HG03558 (cell line): ENCODE data around the gene SLC2A6.

Source experiments
- ATAC-seq: cut with Tn5 transposase; IDR thresholded peaks from one replicate; pipeline ENCODE4 v1.9.1; 2021; ENCODE audit warnings: moderate number of reproducible peaks; ENCODE audit not compliant: unreplicated experiment; ENCODE audit errors: extremely low read depth

The SLC2A6 gene

DNA sequence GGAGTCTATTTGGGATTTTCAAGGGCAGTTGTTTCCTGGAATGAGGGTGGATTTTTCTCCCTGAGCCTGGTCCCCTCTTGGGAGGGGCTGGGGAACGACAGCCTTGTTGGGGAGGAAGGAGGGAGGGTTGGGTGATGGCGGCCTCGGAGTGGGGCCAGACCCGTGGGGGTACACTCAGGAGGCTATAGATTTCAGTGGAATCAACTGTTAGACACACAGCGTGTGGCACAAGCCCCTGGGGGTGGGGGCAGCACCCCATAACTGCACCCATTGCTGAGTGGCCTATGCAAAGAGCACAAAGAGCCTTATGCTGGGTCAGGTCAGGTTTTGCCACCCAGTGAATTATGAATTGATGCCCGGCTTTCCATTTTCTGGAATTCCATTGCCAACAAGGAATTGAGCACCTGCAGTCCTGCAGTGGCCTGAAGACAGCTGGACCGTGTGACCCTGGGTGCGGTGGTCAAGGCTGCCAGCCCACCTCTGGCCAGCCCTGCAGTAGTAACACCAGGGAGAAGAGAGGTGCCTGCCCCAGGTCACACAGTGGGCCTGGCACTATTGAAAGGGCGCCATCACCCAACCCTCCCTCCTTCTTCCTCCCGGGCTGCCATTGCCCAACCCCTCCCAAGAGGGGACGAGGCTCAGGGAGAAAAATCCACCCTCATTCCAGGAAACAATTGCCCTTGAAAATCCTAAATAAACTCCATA lies 37.5 kb upstream of the SLC2A6 start:
- no peak for ATAC-seq

DNA sequence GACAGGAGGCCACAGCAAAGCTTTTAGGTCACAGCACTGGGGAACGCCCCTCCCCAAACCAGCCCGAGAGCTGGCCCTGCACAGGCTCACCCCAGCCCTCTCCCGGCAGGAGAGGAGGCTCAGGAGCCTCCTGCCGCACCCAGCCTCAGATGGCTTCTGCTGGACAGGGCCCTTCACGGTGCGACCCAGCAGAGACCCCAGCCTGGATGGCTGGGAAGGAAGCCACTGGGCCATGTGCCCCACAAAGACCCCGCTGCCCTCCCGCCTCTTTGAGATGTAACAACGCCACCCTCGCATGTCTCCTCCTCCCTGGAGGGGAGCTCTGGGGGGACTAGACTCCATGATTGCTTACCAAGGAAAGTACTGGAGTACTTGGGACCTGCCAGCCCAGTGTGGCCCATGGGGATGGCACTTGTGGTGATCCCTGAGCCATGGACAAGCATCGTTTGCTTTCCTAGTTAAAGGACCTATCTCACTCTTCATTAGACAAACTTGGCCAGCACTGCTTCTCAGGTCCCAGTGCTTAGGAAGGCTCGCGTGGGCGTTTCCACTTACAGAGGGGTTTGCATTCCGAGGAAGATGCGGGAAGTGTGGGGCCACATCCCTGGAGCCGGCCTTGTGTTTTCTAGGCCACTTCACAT lies 36.8 kb upstream of the SLC2A6 start:
- ATAC-seq, result no peak

DNA sequence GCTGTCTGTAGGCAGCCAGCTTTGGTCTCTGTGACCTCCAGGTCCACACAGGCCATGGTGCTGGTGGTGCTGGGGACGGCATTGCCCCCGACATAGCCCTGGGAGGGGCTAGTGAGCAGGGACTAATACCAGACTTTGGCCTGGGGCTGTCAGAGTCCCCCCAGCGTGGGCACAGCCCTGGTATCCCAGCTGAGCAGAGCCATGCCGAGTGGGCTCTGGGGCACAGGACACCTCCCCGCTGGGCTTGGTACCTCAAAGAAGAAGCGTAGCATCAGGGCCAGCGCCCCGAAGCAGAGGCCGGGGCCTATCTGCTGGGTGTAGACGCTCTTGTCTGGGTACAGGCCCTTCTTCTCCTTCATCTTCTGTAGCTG lies 36.3 kb upstream of the SLC2A6 start:
- ATAC-seq, result no peak

DNA sequence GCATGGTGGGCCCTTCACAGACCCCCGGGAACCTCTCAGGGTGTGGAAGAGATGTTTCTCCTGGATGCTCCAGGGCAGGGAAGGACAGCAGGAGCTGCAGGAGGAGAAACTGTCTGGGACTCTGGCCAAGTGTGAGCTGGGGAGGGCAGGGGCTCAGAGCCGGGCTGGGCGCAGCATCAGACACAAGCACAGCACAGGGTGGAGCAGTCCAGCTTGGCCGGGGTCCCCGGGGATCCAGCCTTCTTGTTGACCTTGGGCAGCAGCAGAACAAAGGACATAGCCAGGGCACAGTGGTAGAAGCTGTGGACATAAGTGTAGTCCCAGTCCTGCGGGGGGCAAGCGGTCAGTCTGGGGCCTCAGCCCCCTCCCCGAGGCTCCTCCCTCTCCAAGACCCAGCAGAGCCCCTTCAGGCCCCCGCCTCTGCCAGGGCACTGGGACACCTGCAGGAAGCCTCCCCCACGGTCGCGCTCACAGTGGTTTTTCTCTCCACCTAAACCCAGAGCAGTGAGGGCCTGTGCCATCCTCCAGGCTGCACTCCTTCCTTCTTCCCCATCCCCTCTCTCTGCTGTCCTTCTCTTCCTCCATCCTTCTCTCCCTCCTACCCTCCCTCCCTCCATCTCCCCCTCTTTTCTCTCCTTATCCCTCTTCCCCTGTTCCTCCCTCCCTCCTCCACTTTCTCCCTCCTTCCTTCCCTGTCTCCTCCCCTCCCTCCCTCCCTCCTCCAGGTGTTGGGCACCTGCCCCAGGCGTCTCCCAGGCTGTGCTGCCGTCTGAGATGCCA lies 35.8 kb upstream of the SLC2A6 start:
- no peak for ATAC-seq

DNA sequence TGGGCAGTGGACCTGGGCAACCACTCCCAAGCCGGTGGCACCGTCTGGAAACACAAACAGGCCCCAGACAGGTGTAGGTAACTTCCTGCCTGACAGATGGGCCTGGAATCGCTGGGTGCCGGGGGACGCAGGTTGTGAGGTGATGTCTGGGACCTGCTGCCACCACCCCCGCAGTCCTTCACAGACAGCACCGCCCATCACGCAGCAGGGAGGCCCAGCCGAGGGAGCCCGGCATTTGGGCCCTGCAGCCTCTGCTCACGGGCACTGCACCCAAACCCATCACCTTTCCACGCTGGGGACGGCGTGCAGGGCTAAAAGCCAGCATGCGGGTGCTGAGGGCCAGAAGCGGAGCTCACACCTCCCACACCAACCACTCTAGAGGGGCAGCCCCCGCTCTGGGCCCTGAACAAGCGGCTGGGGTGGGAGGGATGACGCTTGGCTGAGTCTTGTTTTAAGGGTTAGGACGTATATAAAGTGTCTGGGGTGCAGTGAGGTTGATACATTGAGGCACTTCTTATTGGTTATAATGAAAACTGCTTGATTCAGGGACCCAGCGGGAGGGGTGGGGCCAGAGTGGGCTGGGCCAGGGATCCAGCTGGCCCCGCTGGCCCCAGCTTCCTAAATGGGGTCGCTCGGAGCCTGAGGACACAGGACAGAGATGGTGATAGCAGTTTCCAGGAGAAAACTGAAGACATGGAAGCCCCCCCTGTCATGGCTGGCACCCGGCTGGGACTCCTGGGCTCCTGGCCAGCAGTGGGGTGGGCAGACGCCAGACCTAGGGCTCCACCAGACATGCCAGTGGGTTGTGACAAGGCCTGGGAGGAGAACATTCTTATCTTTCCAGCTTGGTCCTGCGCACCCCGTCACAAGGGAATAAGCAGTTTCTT lies 34.6 kb upstream of the SLC2A6 start:
- no peak for ATAC-seq

DNA sequence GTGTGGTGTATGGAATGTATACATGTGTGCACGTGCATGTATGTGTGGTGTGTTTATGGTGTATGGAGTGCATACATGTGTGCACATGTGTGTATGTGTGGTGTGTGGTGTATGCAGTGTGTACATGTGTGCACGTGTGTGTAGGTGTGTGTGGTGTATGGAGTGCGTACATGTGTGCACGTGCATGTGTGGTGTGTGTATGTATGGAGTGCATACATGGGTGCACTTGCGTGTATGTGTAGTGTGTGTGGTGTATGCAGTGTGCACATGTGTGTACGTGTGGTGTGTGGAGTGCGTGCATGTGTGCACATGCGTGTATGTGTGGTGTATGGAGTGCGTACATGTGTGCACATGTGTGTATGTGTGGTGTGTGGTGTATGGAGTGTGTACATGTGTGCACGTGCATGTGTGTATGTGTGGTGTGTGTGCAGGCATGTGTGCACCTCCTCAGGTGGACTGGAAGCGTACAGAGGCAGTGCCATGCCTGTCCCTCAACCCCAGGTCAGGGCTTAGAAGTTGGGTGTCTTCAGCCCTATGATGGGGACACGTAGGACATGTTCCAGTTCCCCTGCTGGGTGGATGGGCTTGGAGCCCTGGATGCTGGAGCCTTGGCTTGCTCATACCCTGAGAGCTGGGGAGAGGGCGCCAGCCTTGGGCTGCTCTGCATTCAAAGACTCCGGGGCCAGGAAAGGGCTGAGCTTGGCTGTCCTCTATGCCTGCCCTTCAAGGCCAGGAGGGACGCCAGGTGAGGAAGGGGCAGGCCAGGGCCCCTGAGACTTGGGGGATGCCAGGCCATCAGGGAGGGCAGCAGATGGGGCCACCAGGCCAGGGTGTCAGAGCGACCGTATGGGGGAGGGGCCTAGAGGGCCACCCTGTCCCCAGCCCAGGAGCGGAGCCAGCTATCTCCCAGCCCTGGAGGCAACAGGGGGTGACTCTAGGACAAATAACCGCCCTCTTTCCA lies 33.6 kb upstream of the SLC2A6 start:
- ATAC-seq, result no peak

DNA sequence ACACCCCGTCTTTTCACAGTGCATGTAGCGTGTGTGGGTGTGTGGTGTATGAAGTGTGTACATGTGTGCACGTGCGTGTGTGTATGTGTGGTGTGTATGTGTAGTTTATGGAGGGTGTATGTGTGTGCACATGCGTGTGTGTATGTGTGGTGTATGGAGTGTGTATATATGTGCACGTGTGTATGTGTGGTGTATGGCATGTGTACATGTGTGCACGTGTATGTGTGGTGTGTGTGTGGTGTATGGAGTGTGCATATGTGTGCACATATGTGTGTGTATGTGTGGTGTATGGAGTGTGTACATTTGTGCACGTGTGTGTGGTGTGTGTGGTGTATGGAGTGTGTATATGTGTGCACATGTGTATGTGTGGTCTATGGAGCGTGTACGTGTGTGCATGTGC lies 32.7 kb upstream of the SLC2A6 start:
- no peak for ATAC-seq

DNA sequence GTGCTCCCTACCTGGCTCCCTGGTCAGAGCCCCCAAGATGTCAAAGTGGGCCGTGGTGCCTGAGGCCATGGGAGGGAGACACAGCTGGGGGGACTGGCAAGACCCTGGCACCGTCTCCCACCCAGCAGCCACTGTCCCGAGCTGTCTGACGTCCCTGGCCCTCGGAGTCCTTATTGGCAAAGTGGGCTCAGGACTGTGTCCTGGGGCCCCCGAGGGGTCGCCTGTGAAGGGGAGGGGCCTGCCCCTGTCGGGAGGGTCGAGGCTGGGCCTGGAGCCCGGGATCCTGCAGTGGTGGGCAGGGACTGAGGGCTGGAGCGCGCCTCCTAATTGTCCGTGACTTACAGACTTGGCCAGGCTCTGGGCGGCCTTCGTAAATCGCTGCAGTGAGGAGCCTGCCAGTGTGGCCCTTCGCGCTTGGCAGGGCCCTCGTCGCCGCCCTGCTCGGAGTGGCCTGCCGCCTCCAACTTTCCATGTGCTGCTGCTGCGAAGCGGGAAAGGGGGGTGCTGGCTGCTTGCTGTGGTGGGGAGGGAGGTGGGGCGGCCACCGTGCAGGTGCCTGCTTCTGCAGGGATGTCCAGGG lies 32.1 kb upstream of the SLC2A6 start:
- ATAC-seq, result no peak

DNA sequence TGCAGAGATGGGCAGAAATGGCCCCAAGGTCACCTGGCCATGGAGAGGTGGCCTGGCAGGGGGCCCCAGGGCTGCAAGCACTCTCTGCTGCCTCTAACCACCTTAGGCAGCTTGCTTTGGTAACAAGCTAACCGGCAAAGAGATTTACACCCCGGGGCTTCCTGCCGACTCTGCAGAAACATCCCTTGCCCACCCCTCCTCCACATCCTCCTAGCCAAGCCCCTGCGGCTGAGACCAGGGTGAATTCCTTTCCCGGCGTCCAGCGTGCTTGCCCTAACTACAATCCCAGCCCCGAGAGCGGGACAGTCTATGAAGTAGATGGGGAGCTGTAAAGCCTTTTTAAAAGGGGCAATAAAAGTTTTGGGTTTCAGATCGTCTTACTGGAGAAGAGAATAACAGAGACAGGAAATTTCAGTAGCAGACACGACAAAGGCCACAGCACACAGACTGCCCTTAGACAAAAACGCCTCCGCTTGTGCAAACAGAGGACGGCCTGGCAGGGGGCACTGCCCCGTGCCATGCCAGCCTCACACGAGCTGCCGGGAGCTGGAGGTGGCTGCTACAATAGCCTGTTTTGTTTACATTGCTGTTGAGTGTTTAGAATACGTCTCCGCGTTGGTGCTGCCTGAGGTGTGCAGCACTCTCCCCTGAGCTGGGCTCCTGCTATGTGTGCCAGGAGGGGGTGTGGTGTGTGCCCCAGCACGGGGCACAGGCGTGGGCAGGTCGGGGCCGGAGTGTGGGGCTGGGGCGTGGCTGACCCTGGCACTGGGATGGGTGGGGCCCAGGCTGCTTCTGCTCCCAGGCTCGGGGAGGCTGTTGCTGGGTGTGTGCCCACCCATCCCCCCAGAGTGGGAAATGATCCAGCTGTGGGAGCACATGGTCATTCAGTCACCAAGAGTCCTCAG lies 30.5 kb upstream of the SLC2A6 start:
- no peak for ATAC-seq

DNA sequence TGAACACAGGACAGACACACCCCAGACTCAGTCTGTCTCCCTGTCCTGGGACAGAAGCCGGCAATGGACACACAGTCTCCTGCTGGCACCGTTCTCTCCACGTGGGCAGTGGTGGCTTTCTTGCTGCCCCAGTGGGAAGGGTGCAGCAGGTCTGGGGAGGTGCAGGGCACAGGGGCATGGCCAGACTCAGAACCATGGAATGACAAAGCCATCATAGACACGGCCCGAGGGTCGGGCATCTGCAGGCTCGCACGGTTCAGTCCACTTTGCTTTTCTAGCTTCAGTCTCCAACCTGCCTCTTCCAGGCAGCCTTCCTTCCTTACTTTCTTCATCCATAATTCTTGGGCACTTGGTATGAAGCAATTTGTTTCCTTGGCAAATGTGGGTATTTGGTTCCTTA lies 29.1 kb upstream of the SLC2A6 start:
- ATAC-seq, result no peak

DNA sequence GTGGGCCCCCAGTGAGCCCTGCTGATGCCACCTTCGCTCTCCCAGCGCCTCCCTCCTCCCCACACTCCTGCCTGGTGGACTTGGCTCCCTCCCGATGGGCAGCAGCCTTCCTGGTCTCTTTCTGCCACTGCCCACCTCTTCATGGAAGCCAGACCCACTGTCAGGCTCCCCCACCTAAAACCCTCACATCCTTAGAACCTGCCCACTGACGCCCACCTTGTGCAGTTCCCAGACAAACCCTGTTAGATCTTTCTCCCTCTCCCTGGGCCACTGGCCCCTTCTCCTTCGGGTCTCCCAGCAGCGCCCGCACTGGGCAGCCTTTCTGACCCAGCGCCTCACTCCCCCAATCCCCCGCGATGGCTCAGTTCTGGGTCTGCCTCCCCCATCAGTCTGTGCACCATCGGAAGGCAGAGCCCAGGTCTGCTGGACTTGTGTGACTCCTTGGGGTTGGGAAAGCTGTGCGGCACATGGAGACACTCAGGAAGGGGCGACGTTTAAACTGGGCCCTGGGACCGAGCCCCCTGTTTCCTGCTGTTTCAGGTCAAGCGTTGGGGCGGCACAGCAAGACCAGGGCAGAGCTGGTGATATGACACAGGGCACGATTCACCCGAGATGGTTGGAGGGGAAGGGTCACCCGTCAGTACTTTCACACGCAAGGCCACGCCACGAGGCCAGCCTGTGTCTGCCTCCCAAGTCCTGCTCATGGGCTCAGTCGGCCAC lies 28.5 kb upstream of the SLC2A6 start:
- ATAC-seq, result no peak

DNA sequence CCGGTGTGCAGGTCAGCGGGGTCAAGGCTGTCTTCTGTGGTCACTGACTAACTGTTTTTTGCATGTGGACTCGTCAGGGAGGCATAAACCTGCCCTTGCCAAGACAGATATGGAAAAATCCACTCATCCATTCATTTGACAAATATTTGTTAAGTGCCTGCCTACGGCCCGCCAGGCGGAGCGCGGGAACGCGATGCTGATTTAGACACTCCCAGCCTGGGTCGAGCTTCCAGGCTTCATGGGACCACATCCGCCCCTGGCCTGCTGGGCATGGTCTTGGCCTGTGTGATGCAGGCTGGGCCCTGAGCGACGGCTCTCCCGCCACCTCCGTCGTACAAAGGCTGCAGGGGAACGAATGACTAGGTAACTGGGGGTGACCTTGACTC lies 27.7 kb upstream of the SLC2A6 start:
- ATAC-seq, result no peak

DNA sequence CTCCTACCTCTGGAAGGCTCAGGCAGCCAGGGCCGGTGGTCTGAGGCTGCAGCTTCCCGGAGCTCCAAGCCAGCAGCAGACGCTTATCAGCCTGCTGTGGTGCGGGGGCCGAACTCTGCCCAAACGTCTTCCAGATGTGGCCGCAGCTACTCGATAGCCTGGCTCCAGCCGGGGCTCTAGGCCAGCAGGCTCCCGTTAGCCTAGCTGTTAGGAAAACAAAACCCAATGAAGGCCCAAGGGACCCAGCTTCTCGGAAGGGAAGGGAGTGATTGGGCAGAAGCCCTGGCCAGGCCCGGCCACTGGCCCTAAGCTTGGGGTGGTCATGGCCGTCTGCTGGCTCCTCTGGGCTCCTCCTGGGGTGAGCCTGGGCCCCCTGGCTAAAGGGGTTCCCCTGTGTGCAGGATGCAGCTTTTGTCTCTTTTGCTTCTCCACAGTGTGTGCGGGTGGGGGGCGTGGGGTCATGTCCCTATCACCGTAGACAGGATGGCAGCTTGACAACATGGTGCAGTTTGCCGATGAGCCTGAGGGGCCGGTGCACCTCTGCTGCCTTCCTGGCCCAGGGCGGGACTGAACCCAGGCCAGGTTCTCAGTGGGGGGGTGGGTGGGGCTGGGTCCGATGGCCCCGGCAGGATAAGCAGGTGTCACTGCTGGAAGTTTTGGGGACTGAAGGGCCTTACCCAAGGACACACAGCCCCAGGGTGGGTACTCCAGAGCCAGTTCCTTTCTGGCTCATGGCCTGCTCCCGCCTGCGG lies 27.2 kb upstream of the SLC2A6 start:
- no peak for ATAC-seq

DNA sequence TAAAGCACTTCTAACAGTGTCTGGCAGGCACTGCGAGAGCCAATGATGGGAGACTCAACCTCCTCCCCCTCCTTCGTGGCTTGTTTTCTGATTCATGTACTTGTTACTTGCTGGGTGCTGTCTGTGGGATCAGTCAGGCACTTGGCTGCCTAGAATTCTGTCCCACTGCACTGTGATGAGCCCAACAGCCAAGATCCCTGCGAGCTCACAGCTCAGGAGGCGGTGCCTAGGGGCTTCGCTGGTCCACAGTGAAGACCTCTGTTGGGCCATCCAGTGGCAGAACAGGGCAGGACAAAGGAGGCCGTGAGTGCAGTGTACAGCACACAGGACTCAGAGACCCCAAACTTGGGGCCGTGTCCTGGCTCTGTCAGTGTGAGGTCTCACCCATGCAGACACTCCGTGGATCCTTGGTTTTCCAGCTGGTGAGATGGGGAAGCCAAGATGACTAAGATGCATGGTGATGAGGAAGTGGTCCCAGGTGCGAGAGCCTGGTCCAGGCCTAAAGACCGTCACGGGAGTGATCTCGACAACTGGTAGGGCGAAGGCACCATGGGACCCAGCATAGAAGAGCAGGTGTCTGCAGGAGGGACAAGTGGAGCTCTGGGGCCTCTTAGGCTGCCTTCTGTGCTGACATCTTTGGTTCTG lies 26.4 kb upstream of the SLC2A6 start:
- no peak for ATAC-seq

DNA sequence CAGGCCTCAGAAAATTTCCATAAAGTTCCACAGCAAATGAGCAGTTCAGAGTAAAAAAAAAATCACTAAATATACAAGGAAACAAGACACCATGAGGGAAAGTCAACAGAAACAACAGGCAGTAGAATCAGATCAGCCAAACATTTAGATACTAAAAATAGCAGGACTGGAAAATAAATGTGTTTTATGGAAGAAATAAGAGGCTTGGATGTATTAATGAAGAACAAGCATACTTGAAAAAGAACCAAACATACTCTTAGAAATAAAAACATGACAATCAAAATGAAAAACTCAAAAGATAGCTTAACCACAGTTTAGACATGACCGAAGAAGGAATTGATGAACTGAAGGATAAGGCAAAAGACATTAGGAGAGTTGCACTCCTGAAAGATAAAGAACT lies 23.2 kb upstream of the SLC2A6 start:
- ATAC-seq, result no peak

DNA sequence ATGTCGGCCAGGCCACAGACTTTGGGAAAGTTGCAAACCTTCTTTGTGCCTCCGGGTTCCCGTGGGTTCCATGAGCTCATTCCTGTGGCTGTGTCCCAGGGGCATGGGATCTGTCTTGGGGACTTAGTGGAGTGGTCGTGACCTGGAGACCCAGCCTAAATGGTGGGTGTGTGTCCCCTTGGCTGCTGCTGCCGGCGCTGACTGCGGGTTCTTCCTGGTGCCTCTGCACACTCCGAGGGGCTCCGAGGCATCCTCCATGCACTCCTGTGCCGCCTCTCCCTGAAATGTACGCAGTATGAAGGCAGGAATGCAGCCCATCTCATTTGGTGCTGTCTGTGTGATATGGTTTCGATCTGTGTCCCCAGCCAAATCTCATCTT lies 21.0 kb upstream of the SLC2A6 start:
- ATAC-seq, result no peak
